Femur (tissue), 1 donor: Measurements from ENCODE around the gene POLR3B.
A peak's percentile ranks its signal among the peaks of the same experiment; 100 is the strongest.
"Not testable (repeated sequence)": the region's sequence is repeated elsewhere in the genome, so short reads cannot be mapped to it uniquely, and the experiment has no call there.

Source experiments
- DNase-seq: peaks from one replicate; pipeline ENCODE4 v3.0.0-alpha.2; 2017

POLR3B gene

DNA sequence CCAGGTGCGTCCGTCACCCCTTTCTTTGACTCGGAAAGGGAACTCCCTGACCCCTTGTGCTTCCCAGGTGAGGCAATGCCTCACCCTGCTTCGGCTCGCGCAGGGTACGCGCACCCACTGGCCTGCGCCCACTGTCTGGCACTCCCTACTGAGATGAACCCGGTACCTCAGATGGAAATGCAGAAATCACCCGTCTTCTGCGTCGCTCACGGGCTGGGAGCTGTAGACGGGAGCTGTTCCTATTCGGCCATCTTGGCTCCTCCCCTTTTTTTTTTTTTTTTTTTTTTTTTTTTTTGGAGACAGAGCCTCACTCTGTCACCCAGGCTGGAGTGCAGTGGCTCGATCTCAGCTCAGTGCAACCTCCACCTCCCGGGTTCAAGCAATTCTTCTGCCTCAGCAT, 120.1 kb downstream of the POLR3B start:
- DNase-seq = not testable (repeated sequence)

DNA sequence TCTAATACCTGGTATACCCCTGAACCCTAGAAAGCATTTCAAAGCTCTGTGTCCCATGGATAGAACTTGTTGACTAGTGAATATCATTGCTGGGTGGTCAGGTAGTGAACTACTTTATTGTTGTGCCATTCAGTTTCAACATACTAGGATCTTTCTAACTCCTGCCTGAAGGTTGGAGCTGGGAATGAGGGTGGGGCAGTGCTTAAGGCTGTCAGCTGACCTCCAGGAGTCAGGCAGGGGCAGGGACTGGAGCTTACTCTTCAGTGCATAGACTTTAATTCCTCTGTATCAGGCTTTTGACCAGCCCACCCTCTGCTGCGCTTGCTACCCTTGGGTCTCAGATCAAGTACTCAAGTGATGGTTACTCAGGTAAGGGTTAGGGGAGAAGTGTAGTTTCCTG, 122.7 kb downstream of the POLR3B start:
- DNase-seq = no peak

DNA sequence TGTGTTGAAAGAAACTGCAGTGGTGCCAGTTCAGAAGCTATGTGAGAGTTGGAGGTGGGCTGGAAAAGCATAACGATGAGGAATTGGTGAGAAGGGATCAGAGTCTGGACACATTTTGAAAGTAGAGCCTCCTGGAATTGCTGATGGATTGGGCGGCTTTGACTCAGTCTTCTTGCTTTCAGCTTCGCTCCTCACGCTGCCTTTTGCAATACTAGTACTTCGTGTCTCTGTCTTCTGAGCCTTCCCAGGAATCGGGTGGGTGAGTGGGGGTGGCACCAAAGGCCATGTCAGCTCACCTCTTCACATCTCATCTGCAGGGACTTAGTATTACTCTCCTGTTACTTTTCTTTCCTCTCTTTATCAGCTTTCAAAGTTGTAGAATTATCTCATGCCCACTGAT, 123.7 kb downstream of the POLR3B start:
- DNase-seq = no peak

DNA sequence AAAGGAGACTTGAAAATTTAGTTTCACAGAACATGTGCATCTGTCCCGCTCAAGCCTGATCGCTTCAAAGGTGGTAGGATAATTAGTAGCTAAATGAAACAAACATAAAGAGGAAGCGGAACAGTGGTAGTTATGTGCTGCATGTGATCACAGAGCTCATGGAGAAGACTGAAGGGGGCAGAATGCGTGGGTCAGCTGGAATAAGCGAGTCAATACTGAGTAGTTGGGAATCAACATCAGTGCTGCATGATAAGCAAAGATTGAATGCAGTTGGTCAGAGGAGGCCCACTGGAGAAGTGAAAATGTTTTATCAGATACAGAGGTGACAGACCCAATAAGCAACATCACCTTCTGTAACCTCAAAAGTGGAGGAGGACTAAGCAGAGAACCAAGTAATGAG, 130.1 kb downstream of the POLR3B start:
- no peak for DNase-seq

DNA sequence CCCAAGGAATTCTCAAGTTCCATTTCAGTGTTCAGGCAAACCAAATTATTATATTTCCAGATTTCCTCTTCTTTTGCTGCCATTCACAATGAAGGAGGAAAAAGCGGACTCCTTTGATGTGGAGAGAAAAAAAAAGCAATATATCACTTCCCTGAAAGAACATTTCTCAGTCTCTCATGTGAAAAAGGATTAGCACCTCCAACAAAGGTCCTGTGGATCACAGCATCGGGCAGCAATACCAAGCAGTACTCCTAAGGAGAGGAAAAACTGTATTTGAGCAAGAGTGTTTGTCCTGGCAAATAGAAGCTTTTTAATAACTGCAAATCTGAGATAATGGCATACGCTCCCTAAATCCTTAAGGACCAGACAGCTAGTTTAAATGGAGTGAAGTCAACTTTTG, 131.3 kb downstream of the POLR3B start:
- DNase-seq = no peak

DNA sequence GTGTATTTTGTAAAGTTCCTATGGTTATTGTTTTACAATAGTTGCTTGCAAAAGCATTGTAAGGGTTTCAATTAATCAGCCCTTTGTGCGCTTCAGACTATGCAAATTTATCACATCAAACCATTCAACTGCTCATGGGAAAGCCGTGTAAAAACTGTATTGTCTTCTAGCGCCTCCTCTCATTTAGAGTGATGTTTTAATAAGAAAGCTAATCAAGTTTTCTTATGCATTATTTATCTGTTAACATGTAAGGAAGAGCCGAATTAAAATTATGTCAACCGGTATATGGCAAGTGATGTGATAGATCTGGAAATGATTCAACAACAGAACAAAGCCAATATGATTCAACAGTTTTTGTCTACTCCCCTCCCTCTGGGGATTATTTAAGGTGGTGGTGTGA, 132.7 kb downstream of the POLR3B start:
- DNase-seq = no peak

DNA sequence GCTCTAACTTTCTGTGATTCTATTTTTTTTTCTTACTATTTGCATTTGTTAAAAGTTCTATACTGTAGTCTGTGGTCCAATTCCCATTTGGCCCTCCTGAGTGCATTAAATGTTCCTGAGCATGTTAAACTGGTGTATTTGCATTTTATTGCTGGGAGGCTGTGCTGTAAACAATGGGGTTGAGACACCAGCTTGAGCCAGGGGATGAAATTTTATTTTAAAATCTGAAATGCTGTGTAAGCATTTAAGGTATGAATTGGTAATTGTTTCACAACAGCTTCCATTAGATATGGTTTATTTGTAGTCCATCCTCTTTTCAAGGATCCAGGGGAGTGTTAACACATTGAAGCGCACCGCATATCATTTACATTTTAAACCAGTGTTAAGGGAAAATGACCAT, 135.3 kb downstream of the POLR3B start:
- DNase-seq = no peak

DNA sequence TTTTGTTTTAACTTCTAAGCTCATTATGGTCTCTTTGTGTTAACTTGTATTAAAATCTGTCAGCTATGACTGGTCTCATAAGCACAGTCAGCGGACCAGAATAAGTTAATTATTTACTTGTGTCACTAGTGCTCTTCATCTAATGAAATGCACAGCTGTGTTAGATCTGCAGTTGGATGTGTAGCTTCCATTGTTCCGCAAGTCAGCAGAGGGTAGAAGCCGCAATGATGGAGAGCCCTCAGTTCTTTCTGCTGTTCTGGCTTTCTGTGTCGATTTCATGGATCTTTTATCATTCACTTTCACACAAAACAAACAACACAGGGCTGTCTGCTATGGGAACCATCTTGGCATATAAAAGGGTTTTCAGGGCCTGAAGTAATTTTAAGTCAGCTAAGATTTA, 136.0 kb downstream of the POLR3B start:
- DNase-seq = no peak

DNA sequence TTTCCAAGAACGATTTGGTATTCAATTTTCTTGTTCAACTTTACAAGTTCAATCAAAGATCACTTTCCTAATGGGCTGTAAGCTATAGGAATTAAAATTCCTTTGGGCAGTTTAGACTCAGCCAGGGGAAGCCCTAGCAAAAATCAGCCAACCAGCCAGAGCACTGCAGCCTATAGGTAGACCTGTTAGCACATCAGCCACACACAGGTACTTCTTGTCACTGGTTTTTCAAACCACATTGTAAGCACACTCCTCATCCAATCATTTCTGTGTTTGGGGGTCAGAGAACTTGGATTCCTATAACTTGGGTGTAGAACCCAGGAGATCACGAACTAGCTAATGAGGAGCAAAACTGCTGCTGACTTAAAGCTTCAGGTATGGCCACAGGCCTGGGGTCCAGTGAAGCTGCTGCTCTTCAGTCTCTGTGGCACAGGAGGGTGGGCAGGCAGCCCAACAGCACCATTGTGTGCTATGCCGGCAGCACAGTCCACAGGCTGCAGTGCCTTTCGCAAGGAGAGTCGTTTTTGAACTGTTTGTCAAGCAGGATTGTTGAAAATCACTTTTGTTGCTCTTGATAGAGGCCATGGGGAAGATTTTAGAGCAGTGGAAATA, 137.9 kb downstream of the POLR3B start:
- DNase-seq = no peak

DNA sequence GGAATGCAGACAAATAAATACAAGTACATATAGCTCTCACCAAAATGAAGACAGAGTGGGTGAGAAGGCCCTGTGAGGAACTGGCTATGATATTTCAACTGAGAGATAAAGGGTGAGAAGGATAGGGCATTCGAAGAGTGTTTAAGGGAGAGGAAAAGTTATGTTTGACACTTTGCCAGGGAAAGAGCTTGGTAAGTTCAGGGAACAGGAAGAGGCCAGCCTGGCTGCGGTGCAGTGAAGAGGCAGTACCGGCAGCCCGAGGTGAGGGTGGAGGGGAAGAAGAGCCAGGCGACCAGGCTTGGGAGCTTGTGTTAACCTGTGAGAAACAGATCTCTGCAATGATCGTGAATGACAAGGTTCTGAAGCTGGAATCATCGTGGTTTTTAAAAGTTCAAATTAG, 140.5 kb downstream of the POLR3B start:
- DNase-seq = no peak

DNA sequence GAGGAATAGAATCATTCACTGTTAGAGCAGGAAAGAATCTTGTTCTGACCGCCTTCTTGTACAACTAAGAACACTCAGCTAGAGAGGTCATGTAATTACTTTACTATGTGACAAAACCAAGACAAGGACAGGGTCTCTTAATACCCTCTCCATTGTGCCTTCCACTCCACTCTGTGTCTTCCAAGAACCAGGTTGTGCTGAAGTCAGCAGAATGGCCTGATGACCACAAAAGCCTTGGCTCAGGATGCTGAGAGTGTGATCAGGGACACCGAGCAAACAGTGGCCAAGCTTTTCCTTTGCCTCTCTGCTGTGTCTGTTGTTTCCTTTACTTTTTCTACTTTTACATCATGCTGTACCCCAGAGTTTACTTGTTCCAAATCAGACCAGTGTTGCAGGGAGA, 142.1 kb downstream of the POLR3B start:
- DNase-seq = no peak

DNA sequence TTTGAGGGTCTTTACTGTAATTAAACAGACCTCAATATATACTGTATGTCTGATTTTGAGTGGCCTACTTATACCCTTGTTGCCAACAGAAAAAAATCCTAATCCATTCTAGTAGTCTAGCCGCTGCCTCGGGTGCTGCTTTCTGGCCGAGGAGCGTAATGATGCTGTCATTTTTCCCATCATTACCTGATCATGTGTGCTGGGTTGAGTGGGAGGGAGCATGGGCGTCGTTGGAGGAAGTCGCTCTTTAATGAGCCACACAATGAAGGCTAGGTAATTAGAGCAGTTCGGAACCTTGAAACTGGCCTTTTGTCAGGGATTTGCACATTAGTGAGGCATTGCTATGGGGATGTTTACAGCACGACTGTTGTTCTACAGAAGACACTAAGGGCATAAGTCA, 149.1 kb downstream of the POLR3B start:
- DNase-seq = no peak

DNA sequence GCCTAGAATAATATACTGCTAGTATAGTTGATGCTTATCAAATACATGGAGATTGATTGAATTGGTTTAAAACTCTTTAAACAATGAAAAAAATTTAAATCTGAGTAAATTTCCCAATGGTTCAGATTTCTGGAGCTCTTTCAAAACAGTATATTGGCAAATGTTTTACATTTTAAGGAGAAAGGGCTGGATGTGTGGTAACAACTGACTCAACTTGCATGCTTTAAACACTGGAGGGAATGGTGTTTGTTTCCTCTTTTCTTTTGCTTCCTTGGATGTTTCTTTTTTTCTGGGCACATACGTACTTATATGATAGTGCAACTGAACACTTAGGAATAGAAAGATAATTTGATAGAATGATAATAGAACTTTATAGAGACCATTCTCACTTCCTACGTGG, 151.4 kb downstream of the POLR3B start:
- no peak for DNase-seq

DNA sequence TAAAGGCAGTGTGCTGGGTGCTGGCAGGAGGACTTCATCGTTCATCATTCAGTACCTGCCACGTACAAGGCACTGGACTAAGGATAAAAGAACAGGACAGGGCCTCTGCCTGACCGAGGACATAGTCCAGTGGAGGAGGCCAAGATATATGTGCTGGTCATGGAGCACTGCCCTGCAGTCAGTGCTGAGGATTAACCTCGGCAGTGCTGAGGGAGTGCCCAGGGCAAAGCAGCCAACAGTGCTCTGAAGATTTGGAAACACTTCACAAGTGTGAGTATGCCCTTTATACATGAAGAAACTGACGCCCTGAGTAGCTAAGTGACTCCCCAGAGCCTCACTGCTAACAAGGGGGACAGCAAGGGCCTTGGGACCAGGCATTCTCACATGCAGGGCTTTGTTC, 153.8 kb downstream of the POLR3B start:
- no peak for DNase-seq

DNA sequence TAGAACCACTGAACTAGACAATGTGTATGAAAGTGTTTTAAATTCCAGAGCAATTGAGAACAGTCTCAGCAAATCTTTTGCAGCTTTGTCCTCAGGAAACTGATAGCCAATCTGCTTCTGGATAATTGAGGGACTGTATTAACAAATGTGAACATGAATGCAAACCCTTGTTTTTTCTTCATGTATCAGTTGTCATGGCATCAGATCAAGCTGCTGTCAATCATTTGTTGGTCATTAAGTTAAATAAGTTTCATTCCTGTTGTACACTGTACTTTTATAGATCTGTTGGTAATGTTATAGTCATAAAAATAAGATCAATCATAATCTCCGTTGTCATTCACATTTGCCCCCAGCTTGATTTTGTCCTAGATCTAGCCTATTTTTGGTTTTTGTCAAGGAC, 159.8 kb downstream of the POLR3B start:
- no peak for DNase-seq

DNA sequence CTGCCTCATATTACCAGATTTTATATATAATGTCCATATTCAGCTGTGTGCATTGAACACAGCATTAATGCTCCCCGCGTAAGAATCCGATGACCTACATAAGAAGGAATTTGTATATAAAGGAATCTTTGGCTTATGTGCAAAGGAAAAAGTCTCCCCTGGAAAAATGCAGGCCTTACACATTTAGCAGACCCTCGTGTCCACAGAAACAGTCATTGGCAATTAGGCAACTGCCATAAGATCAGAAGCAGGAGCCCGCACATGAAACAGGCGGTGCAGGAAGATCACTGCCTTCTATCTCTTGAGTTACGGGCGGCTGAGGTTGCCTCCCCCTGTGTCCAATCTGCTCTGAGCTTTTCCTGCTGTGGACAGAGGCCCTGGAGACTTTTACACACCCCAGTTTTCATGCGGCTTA, 162.1 kb downstream of the POLR3B start:
- peak; percentile 19 for DNase-seq

DNA sequence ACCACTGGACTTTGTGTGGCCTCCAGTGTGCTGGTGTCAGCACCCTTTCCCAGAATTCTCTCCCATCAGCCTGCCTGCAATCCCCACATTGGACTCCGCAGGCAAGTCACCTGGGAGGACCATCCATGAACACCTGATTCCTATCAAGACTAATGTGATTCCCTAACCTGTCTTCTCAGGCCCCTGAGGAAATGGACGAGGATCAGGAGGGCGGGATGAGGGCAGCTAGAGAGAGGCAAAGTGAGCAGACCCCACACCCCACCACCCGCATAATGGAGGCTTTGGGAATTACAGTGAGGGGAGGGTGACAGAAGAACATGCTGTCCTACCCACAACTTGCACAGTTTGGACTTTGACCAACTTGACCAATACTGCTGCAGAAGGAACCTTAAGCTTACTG, 164.4 kb downstream of the POLR3B start:
- DNase-seq = no peak

DNA sequence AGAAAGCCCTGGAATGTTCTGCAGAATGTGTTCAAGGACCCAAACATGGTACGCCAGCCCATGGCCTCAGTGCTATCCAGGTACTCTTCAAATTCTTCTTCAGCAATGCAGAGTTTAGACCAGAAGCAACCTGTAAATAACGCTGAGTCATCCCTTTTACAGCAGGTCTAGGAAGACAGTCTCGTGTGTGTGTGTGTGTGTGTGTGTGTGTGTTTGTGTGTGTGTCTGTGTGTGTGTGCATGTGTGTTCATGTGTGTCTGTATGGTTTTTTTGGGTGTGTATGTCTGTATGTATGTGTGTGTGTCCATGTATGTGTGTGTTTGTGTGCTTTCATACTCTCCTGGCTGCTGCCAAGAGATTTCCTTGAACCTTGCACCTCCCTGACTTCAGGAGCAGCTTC, 165.2 kb downstream of the POLR3B start:
- no peak for DNase-seq

DNA sequence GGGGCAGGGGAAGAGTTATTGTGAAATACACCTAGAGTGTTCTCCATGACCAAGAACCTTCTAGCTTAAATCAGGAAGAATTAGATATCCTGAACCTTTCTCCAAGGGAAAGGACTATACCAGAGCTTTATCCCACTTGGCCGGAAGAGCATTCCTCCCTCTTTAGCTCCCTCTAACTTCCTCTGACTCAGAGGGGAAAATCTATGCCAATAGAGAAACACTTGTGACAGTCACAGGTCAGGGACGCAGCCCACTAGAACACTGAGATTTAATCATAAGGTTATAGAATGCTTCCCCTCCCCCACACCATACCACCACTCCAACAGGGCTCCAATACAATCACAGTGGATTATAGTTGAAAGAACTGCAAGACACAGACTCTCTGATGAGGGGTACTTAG, 169.8 kb downstream of the POLR3B start:
- no peak for DNase-seq

DNA sequence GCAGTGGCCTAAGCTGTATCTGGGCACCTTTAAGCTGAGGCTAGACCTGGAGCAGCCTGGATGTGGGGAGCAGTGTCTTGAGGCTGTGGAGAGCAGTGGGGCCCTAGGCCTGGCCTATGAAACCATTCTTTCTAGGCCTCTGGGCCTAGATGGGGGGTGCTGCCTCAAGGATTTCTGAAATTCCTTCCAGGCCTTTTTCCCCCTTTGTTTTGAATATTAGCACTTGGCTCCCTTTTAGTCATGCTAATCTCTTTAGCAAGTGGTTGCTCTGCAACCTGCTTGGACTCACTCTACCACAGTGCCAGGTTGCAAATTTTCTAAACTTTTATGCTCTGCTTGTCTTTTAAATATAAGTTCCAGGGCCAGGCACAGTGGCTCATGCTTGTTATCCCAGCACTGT, 183.7 kb downstream of the POLR3B start:
- DNase-seq = no peak

DNA sequence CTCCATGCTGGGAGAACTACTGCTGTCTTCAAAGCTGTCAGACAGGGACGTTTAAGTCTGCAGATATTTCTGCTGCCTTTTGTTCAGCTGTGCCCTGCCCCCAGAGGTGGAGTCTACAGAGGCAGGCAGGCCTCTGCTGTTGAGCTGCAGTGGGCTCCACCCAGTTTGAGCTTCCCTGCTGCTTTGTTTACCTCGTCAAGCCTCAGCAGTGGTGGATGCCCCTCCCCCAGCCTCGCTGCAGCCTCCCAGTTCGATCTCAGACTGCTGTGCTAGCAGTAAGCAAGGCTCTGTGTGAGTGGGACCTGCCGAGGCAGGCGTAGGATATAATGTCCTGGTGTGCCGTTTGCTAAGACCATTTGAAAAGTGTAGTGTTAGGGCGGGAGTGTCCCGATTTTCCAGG, 193.9 kb downstream of the POLR3B start:
- DNase-seq = no peak

DNA sequence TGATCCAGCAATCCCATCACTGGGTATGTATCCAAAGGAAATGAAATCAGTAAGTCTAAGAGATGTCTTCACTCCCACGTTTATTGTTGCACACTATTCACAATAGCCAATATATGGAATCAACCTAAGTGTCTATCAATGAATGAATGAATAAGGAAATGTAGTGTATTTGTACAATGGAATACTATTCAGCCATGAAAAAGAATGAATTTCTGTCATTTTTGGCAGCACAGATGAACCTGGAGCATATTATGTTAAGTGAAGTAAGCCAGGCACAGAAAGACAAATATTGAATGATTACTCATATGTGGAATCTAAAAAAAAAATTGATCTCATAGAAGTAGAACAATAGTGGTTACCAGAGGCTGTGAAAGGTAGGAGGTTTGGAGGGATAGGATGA, 194.7 kb downstream of the POLR3B start:
- DNase-seq = no peak
